ENCODE measurements around the gene CDK19.

- no peak for TF ChIP-seq POLR2A (IDR thresholded peaks at IDR 0.05)
- TF ChIP-seq CTCF (IDR thresholded peaks at IDR 0.05 in 4 of 5, conservative IDR thresholded peaks at IDR 0.05 in 1 of 5): no peak
These were observed 125.1 kb downstream of the CDK19 start for GRCh38 chr6:110690106-110690654.
